Osteocyte (in vitro differentiated cells): ENCODE measurements around the gene TOP1. TPM values are rescaled to one million over a fixed set of nuclear protein-coding genes. Genes with fewer than 3 reads are reported as not detected.

Experiments
- DNase-seq: peaks from one replicate; pipeline ENCODE4 v3.0.0; 2021; ENCODE audit warnings: mixed read lengths; ENCODE audit not compliant: unreplicated experiment; ENCODE audit errors: extremely low spot score
- H3K27ac Mint-ChIP-seq: one replicate; pipeline ENCODE4 v1.8.0; 2021; ENCODE audit warnings: mild to moderate bottlenecking, mixed read lengths; ENCODE audit not compliant: unreplicated experiment
- H3K27me3 Mint-ChIP-seq: one replicate; pipeline ENCODE4 v1.8.0; 2021; ENCODE audit warnings: mixed read lengths; ENCODE audit not compliant: unreplicated experiment
- H3K36me3 Mint-ChIP-seq: one replicate; pipeline ENCODE4 v1.8.0; 2021; ENCODE audit warnings: mixed read lengths; ENCODE audit not compliant: unreplicated experiment
- H3K4me1 Mint-ChIP-seq: one replicate; pipeline ENCODE4 v1.8.0; 2021; ENCODE audit warnings: mixed read lengths; ENCODE audit not compliant: unreplicated experiment
- H3K4me3 Mint-ChIP-seq: one replicate; pipeline ENCODE4 v1.8.0; 2021; ENCODE audit warnings: mild to moderate bottlenecking, moderate library complexity, mixed read lengths; ENCODE audit not compliant: unreplicated experiment
- H3K9me3 Mint-ChIP-seq: one replicate; pipeline ENCODE4 v1.8.0; 2021; ENCODE audit warnings: mixed read lengths; ENCODE audit not compliant: unreplicated experiment
- CTCF ChIP-seq: fragments of 200-600 bp; sonication (generic); IDR thresholded peaks from 2 replicates; pipeline ENCODE4 v1.5.0; 2021; ENCODE audit warnings: antibody characterized with exemption, mild to moderate bottlenecking, moderate library complexity
- total RNA-seq: library from RNA; stranded (reverse); gene quantifications from 2 replicates; pipeline ENCODE4 v1.2.1, GENCODE V29; 2021

The TOP1 gene
- total RNA-seq, 1 donor from 2014 or later: 51.1 TPM

- Mint-ChIP-seq H3K4me3 (no peak overlapping the region), H3K36me3 (peaks cover 63% of the 10 kb centered on the region)
These were observed 73.0 kb downstream of the TOP1 start for GRCh38 chr20:41101660-41102059.

DNA sequence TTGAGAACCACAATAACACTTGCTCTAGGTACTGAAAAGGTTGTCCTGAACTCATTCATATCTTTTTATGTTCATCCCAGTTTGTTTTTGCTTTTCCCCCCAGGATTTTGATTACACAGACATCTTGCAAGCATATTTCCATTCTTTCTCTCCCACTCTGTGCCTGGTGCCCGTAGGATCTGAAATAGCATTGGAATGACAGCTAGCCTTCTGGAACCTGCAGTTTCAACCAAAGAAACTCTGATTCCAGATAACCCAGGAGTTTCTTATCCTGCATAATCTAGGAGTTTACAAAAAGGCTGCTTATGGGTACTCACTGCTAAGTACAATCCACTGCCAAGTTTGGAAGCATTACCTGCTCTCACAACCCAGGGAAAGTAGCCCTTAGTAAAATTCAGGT is 79.9 kb downstream of the TOP1 start:
- Mint-ChIP-seq H3K4me3 (no peak overlapping the region), H3K9me3 (no peaks in the 10 kb centered on the region), H3K36me3 (peaks cover 51% of the 10 kb centered on the region), H3K4me1 (peaks cover 10% of the 10 kb centered on the region), H3K27me3 (no peaks in the 10 kb centered on the region), H3K27ac (no peak overlapping the region)
- no peak for TF ChIP-seq CTCF
- DNase-seq: no peak

More at GRCh38 chr20:41101660-41102059, 73.0 kb downstream of the TOP1 start:
- no peak for DNase-seq
- Mint-ChIP-seq H3K4me1 (peaks cover 11% of the 10 kb centered on the region), H3K27me3 (no peaks in the 10 kb centered on the region), H3K27ac (no peak overlapping the region), H3K9me3 (no peaks in the 10 kb centered on the region)
- TF ChIP-seq CTCF: no peak

DNA sequence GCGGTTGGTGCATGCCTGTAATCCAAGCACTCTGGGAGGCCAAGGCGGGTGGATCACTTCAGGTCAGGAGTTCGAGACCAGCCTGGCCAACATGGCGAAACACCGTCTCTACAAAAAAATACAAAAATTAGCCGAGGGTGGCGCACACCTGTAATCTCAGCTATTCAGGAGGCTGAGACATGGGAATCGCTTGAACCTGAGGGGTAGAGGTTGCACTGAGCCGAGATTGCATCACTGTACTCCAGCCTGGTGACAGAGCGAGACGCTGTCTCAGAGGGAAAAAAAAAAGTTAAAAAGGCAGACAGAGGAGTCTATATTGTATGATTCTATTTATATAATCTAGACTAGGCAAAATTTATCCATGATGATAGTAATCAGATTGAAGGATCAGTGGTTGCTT is 81.4 kb downstream of the TOP1 start:
- no peak for TF ChIP-seq CTCF
- no peak for DNase-seq
- no peak overlapping the region for H3K27ac Mint-ChIP-seq
- H3K4me1 Mint-ChIP-seq: peaks cover 10% of the 10 kb centered on the region
- no peaks in the 10 kb centered on the region for H3K27me3 Mint-ChIP-seq
- H3K36me3 Mint-ChIP-seq: peaks cover 47% of the 10 kb centered on the region
- H3K4me3 Mint-ChIP-seq: no peak overlapping the region
- H3K9me3 Mint-ChIP-seq: no peaks in the 10 kb centered on the region

DNA sequence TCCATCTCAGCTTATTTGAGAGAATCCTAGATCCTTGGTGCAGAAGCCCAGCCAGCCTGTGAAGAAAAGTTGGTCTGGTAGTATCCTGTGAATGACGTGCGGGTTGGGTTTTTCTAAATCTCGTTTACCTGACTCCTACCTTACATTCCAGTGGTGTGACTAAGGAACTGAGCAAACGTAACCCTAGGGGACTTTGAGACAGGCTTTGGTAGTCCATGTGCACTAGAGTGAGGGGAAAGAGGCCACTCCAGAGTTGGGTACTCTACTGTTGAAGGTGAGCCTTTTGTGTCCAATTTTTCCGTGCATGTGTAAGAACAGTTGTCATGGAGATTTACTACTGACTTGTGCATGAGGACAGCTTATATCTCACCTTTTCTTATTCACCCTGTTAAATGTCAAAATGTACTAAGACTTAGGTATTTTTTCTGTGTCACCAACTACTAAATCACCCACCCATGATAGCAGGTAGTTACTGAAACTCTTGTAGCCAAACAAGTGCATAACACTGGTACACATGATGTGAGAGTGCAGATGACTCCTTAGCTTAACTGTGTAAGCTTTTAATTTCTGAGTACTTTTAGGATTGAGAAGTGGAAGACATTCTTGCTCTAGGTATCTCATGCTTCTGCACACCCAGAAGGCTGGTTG is 82.4 kb downstream of the TOP1 start:
- DNase-seq: no peak
- Mint-ChIP-seq H3K27me3 (no peaks in the 10 kb centered on the region), H3K36me3 (peaks cover 54% of the 10 kb centered on the region), H3K4me1 (peaks cover 10% of the 10 kb centered on the region), H3K27ac (no peak overlapping the region), H3K4me3 (no peak overlapping the region), H3K9me3 (no peaks in the 10 kb centered on the region)
- TF ChIP-seq CTCF: no peak

- H3K9me3 Mint-ChIP-seq: no peaks in the 10 kb centered on the region
- no peak for DNase-seq
- peaks cover 57% of the 10 kb centered on the region for H3K36me3 Mint-ChIP-seq
- TF ChIP-seq CTCF: no peak
- no peak overlapping the region for H3K4me3 Mint-ChIP-seq
- H3K27ac Mint-ChIP-seq: no peak overlapping the region
- H3K27me3 Mint-ChIP-seq: no peaks in the 10 kb centered on the region
- peaks cover 10% of the 10 kb centered on the region for H3K4me1 Mint-ChIP-seq
These were observed 82.9 kb downstream of the TOP1 start for GRCh38 chr20:41111578-41111951.
